GM21825 (cell line): ENCODE results near the gene USP24.
"Not testable (repeated sequence)": the region's sequence is repeated elsewhere in the genome, so short reads cannot be mapped to it uniquely, and the experiment has no call there.

Source experiments
- ATAC-seq: cut with Tn5 transposase; IDR thresholded peaks from one replicate; pipeline ENCODE4 v1.9.1; 2021; ENCODE audit warnings: mild to moderate bottlenecking, moderate library complexity; ENCODE audit not compliant: unreplicated experiment

The USP24 gene

DNA sequence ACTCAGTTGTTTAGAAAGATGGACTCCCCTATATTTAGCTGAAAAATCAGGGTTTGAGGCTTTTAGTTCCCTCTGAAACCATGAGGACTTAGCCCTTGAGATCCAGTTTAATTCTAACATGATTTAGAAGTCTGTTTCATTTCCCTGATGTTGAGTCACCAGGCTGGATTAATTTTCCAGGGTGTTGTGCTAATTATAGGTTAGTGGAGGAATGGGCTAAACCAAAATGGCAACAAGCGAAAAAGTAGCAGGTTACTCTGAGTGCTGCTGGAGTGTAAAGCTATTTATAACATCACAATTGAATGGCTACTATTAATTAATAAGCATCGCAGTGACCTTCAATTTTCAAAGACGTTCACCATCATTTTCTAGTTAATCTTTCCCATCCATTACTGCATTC lies 15.5 kb upstream of the USP24 start:
- no peak for ATAC-seq

DNA sequence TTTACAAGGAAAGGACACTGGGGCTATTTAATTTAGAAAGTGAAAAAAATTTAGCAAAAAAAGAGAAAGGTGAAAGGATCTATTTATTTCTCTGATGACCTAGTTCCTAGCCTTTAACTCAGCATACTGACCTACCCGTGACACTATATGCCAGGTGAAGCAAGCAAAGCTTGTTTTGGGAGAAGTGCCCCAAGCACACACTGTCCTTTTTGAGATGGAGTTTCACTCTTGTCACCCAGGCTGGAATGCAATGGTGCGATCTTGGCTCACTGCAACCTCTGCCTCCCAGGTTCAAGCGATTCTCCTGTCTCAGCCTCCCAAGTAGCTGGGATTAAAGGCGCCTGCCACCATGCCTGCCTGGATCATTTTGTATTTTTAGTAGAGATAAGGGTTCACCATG lies 14.6 kb upstream of the USP24 start:
- ATAC-seq: not testable (repeated sequence)

DNA sequence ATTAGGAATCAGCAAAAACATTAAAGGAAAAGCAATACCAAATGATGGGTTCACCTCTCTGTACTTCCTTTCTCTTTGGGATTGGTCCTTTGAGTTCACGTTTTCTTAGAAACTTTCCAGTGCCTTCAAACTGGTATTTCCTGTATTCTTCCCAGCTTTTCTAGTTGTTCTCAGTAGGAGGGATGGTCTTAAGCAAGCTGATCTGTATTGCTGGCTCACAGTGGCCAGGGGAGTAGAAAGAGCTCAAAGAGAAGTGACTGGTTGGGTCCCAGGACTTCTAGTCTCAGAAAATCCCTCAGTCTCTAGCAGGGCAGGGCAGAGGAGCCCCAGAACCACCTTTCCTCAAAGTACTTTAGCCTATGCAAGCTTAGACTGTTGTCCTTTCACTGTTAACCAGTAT lies 10.1 kb upstream of the USP24 start:
- no peak for ATAC-seq

DNA sequence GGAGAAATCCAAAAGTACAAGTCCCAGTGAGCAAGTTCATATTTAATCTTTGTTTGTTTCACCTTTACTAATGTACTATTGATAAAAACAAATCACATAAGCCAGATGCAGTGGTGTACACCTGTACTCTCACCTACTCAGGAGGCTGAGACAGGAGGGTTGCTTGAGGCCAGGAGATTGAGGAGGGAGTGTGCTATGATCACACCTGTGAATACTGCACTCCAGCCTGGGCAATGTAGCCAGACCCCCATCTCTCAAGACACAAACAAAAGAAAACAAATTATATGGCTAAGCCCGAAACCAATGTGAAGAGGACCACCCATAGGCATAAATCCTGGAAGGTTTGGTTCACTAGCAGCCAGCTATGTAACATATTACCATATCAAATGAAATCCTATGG lies 9.6 kb upstream of the USP24 start:
- ATAC-seq: no peak

DNA sequence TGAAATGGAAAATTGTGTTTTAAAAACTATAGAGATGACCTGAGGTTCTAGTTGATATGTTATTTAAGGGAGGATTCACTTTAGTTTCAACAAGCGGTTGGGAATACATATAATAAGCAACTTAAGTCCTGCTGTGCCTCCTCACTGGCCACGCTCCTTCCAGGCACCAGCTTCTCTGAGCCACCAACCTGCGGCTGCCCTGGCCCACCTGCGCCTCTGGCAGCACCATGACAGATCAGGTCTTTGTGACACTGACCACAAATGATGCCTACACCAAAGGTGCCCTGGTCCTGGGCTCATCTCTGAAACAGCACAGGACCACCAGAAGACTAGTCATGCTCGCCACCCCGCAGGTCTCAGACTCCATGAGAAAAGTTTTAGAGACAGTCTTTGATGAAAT lies 7.0 kb upstream of the USP24 start:
- ATAC-seq: no peak

DNA sequence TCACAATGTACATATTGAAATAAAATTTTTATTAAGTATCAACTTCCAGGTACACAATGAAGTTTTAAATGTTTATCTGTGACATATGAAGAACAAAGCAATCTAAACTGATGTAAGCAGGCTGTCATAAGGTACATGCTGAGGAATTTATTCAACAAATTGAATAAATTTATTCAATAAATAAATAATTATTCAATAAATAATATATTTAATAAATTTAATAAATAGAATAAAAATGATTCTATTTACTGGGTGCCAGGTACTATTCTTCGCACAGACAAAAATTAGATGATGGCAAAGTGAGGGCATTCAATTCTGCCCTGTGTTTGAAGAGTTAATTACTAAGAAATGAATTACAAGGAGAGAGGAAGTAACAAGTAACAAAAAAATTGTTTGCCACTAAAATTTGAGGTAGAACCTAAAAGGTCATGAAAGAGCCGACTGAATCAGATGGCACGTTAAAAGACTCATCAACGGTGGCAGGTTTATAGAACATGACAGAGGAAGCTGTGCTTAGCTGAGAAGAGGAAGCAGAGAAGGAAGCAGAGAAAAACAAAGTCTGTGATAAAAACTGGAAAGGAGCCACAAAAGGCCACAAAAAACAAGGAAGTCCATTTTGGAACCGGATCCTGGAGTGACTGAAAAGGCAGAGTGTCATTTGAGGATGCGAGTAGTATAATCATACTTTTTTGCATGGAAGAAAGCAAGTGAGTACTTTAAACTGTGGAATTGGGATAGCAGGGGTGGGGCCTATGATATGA lies 2.2 kb upstream of the USP24 start:
- ATAC-seq: no peak

DNA sequence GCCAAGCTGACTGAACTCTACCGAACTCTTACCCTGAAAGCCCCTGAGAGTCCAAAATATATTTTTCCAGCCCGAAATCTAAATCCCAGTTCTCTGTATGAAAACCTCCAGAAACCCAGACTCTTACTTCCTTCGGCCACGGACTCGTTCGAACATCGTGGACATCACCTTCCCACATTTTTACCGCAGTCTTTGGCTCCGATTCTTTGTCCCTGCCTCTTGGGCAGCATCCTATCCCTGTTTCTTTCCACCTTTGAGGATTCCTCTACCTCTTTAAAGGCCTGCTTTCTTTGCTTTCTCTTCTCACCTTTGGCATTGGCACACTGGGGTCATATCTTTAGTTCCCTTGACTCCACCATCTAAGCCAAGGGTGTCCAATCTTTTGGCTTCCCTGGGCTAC lies 932 bp upstream of the USP24 start:
- no peak for ATAC-seq

DNA sequence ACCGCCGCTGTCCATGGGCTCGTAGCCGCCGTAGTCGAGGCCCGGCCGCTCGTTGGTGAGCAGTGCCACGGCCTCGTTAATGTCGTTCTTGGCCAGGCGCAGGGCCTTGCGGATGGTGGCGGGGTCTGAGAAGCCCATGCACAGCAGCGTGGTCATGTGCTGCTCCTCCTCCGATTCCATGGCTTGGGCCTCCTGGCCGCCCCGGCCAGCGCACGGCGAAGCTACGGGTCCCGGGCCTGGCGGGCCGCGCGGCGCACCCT lies 300 bp downstream of the USP24 start:
- peak; percentile 10 for ATAC-seq

DNA sequence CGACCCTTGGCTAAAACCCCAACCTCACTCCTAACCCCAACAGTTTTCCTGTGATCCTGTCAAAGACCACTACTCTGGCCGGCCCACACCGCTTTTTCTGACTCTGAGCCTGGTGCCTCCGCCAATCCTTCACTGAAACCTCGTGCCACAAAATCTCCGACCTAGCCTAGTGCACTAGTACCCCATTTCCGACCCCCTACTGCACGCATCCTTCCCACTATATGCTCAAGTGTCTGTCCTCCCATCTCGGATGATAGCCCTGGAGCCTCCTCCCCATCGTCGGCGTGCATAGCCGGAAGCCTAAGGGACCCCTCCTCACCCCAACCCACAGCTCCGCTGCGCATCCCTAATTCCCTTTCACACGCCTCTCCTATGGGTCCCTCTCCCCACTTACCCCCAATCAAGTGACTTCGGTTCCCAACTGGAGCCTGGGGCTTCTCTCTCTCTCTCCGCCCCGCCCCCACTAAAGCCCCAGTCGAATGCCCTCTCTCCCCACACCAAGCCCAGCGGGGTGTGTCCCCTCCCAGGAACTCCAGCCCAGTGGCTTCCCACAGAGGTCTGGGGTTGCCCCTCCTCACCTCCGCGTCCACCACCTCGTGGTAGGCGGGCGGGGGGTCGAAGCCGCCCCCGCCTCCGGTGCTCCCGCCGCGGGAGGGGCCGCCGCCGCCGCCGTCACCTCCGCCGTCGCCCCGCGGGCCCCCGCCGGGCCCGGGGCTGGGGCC lies 791 bp downstream of the USP24 start:
- peak; percentile 27 for ATAC-seq

DNA sequence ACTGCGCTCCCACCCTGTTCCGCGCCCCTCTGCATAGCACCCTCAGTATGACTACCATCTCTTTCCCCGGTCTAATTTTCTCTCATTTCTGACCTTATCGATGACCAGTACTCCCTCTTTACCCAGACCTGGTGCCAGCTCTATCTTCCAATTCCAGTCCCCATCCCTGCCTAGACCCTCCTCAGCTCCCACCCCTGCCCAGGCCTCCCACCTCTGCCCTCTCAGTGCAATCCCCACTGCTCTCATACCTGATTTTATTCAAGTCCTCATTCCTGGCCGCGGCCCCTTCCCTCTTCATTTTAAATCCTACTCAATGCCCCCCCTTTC lies 1.3 kb downstream of the USP24 start:
- no peak for ATAC-seq

DNA sequence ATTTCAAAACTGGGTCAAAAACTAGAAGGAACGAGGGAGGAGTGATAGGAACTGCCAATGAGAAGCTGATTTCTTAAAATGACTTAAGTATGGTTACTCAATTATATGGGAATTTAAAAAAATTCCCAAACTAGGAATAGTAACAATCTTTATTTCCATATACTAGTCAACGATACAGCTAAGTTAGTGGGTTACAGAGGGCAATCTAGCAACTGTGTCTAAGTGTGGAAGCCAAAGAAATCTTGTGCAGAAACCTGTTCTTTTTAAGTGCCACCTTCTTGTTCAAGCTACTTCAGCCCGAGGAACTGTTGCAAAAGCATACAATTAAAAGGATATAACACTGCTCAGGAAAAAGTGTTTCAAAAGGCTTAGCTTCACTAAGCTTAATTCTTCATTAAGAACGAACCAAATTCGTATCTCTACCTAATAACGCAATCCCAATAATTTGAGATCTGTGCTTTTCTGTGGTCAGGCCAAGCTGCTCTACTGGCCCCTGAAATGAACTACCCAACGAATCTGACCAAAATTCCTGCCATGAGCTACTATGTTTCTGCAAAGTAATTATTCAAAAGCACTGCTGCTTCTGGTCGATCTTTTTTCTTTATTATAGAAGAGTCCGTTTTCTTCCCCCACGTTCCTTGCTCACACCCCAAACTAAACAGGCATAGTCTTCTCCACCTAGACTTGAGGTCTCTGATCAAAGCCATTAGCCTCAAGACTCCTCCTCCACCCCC lies 1.8 kb downstream of the USP24 start:
- no peak for ATAC-seq

DNA sequence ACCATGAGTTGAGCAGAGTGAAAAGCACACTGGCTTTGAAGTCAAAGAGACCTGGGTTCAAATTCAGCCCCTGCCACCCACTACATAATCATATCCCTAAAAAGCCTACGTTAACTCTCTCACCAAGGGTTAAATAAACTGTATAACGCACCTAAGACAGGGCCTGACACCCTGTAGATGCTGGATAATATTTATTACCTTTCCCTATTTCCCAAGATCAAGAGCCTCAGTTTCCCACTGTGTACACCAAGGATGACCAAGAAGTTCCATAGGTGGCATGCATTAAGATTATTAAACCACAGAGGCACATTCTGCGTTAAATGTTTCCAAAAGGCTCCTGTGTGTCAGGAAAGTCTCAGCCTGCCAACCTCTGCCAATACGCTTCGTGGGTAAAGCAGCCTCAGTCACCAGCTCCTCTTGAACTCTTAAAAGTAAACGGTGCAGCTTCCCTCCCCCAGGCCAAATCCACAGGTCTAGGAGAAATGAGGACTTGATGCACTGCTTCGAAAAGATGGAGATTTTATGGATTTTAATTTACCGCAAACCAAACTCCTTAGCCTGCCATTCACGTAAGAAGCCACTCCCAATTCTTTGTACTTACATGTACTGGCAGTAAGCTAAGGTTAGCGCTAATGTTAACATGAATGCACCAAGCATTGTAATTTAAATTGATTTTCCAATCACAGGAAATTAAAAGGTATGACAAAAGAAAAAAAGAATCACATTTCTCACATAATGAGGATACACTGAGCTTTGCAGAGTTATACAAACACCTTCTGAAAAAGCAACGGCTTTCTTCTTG lies 2.6 kb downstream of the USP24 start:
- no peak for ATAC-seq

DNA sequence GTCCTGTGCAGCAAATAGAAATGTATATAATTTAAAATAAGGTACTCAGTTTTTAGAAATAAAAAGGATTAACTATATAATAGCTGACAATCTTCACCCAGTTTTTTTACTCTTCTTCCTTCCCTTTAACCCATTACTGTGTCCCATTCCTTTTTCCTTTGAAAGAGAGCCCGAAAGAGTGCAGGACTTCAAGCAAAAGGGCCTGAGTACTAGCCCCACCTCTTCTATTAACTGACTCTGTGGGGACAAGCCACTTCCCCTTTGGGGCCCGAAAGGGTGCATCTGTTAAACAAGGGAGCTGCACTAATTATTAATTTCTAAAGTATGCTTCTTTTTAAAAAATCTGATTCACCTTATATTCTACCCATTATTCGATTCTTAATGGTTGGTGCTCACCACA lies 3.3 kb downstream of the USP24 start:
- no peak for ATAC-seq

DNA sequence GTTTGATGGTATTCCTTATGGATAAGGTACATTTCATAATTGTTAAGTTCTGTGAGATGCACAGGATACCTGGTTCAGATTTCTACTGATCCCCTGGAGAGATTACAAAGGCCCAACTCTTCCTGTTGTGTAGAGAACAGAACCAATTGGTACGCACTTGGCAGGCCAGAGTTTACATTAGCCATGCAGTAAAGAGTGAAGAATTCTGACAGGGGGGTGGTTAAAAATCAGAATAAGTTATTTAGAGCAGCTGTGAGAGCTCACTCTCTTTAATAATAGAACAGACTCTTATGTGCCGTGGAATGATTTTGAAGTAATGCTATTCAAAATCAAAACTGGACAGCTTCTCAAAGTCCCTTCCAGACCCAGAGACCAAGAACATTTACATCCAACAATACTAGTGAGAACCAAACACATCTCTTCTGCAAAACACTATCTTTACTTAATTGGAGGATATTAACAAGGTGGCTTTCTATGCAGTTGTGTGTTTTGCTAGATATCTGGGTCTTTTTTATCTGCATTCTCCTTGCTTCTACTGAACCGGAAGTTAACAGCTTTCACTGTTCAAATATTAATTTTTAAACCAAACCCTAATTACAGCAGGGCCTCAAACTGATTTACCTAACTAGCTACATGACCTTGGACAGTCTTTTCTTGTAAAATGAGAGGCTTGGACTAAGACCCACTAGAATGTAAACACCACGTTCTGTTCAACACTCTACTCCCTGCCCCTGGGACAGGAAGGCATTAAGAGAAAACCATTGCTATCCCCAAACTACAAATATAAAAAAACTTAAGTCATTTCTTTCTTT lies 4.0 kb downstream of the USP24 start:
- peak; percentile 26 for ATAC-seq

DNA sequence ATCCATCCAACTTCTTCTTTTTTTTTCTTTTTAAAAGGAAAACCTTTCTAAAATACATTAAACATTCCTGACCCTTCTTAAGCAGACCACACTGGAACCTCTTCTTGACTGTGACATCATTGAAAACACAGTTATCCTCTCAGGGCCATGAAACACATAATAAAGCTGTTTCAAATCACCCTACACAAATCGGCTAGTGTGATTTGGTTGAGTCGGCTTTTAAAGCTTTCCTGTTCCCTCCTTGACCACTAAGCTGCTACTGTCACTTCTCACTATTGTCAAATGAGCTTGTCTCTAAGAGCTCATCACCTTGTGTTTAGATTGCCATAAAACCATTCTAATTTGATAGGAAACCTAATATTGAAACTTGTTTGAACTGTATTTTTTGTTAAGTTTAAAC lies 5.9 kb downstream of the USP24 start:
- ATAC-seq: no peak

DNA sequence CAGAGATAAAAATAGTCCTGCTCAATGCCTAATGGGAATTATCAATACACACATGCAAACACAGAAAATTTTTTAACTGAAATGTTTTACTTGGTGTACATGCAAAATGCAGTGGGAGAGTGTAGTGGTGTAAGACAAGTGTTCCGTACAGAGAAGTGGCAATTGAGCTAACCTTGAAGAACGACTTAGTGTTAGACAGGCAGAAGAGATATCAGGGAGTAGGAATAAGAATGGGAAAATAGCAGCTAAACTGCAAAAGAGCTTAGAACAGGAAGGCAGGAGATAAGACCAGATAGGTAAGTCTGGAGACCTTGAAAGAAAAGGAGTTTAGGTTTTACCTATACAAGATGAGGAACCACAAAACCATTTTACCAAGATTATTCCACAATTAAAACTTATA lies 9.0 kb downstream of the USP24 start:
- ATAC-seq: no peak

DNA sequence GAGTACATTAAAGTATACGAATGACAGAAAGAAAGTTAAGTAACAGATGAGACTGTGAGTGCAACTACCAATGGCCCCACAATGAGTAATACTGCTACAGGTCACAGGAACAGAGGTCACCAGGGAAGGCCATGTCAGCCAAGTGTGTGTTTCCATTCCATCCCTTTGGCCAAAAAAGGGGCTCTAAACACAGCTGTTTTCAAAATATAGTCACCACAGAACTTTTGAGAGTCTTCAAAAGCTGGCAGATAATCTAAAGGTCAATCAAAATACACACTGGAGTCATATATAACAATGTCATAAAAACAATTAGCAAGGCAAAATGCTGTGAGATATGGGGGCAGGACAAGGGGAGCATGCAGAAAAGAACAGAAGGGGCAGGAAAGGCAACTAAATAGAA lies 10.2 kb downstream of the USP24 start:
- ATAC-seq: peak; percentile 79

DNA sequence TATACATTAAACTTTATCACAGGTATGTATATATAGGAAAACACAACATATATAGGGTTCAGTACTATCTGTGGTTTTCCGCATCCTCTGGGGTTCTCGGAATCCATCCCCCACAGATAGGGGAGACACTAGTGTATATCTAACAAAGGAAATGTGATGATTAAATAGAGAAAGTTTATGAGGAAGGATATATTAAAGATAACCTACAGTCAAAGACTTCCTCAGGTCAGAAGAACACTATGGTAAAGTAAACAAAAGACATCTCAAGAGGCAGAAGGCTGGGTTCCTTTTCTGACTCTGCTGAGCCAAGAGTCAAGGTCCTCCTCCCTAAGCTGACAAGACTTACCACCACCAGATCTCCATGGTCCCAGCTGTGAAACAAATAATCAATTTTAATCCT lies 12.1 kb downstream of the USP24 start:
- no peak for ATAC-seq

DNA sequence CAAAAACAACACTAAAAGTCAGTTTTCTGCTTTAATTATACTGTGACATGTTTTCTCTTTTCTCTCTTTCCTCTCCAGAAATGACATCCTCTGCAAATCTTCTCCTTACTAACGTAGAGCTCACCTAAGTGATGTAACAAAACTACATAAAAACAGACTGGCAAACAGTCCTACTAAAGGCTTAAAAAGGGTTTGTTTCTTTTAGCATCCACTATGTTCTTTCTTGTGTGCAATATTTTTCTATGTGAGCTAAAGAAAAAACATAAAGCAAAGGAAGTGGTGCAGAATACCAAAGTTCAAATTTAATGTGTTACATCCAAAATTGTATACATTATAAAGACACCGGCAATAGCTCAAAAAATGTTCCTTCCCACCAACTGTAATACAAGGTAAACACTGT lies 14.5 kb downstream of the USP24 start:
- ATAC-seq: no peak

DNA sequence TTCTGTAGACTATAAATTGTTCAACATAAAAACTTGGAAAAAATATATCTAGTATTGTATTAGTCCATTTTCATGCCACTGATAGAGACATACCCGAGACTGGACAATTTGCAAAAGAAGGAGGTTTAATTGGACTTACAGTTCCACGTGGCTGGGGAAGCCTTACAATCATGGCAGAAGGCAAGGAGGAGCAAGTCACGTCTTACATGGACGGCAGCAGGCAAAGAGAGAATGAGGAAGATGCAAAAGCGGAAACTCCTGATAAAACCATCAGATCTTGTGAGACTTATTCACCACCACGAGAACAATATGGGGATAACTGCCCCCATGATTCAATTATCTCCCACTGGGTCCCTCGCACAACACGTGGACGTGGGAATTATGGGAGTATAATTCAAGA lies 15.4 kb downstream of the USP24 start:
- ATAC-seq: not testable (repeated sequence)

DNA sequence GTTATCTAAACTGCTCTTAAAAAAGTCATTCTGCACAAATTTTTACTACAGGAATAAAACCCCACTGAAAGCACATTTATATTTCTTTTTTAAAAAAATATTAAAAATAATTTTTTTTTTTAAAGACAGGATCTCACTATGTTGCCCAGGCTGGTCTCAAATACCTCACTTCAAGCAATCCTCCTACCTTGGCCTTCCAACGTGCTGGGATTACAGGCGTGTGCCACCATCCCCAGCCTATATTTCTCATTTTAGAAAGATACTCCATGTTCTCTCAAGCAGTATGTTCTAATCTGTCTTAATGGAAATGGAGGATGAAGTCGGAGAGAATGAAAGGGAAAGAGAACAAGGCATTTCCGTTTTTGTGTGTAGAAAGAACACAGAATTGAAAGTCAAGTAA lies 17.1 kb downstream of the USP24 start:
- ATAC-seq: no peak
